ENCODE results near the gene AGK. TPM values are rescaled to one million over a fixed set of nuclear protein-coding genes. Genes with fewer than 3 reads are reported as not detected.
"Not testable (repeated sequence)": the region's sequence is repeated elsewhere in the genome, so short reads cannot be mapped to it uniquely, and the experiment has no call there.

AGK gene
- total RNA-seq, 1 donor from 2014 or later: 20.7 TPM

DNA sequence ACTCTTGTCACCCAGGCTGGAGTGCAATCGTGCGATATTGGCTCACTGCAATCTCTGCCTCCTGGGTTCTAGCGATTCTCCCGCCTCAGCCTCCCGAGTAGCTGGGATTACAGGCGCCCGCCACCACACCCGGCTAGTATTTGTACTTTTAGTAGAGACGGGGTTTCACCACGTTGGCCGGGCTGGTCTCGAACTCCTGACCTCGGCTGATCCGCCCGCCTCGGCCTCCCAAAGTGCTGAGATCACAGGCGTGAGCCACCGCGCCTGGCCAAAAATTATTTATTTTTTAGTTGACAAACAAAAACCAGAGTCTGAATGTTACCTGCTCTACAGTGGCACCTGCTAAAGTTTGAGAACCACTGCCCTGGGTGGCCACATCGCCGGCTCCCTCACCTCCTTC is 96.5 kb downstream of the AGK start:
- DNase-seq (ENCODE audit: low spot score): not testable (repeated sequence)

- DNase-seq (ENCODE audit: low spot score): no peak
Measured at GRCh38 chr7:141648276-141649114, 97.3 kb downstream of the AGK start.

DNA sequence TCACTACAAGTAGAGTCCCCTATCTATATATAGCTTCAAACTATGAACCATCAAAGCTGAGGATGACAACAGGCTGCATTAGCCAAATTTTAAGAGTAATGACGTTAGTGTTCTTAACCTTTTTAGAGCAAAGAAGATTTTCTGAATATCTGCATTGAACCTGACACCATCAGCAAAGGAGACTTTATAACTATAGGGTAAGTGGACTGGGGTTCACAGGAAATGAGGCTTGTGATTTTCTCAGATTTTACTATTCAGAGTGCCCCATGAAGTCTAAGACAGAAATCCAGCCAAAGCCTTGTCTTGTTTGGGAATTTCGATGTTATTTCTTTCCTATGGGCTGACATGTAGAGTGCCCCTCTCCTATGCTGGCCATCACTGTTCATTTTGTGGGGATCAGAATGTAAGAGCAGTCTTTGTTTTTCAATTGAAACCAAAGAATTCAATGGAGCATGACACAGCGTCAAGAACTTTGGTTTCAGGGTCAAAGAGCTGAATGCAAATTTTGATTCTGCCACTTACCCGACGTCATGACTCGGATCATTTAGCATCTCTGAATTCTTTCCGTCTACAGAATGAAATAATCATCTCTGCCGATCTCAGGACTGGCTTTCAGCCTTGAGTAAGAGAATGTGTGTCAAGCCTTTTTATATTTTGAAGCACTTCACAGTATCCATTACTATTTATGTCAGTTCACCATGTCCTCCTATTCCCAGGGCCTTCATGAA is 98.1 kb downstream of the AGK start:
- no peak for DNase-seq (ENCODE audit: low spot score)

DNA sequence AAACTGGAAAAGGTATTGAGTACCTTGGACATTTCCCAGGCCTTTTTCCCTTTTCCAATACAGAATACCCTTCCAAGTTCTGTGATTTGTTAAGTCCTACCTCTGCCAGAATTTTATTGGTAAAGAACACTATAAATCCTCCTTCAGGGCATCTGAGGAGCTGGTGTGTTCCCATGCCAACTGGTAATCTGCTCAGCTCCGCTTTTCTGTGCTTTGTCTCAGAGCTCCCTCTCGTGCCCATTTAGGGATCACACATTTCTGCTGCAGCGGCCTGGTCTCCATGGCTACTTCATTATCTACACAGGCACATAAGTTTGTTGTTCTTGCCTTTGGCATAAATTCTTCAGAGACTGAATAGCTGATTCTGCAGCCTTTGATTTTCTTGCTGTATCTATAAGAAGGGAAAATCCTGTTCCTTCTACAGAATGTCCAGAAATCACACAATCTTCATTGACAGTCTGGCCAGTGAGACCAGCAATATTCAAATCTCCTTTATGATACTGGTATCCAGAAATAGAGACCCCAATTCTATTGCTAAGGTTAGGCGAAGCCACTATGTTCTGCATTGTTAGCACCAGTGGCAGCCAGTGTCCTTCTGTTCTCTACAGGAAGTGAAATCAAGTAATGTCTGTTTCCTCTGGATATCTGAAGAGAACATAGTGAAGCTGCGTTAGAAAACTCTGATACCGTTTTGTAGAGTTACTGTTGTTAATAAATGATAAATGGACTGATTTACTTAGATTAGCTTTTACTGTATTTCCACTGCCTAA is 98.8 kb downstream of the AGK start:
- peak; percentile 57 for DNase-seq (ENCODE audit: low spot score)

DNA sequence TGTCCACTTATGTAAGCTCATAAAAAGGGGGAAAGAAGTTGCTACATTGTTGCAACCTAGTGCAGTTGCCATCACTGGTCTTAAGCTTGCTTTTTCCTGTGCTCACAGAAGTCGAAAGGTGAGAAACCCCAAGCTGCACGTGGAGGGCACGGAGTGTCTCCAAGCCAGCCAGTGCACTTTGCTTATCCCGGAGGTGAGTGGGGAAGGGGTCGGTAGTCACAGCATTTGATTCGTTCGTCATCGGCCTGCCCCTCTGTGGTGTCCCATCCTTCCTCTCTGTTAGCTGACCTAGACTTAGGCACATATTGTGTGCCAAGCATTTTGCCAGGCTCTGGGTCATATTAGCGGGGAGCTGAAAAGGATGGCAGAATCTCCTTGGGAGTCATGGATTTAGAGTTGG is 100.2 kb downstream of the AGK start:
- no peak for DNase-seq (ENCODE audit: low spot score)

GRCh38 chr7:141652691-141653090 is 101.5 kb downstream of the AGK start:
- DNase-seq (ENCODE audit: low spot score): no peak

GRCh38 chr7:141654551-141654950 is 103.3 kb downstream of the AGK start:
- peak; percentile 72 for DNase-seq (ENCODE audit: low spot score)

DNA sequence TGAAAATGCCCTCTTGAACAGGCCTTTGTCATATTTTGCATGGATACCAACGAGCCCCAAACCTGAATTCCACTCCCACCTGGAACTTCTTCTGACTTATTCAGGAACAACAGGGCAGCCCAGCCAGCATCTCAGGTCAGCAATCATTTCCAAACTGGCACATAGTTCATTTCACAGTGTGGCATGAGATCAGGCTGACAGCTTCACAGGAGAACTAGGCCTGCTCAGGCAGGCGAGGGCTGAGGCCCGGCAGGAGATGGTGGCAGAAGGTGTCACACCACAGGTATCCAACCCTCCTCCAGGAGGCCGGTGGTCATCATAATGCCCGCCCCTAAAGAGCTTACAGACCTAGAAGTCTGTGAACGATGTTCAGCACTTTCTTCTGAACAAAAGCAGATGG is 108.3 kb downstream of the AGK start:
- no peak for DNase-seq (ENCODE audit: low spot score)

- DNase-seq (ENCODE audit: low spot score): no peak
Measured at GRCh38 chr7:141660259-141660658, 109.0 kb downstream of the AGK start.

DNA sequence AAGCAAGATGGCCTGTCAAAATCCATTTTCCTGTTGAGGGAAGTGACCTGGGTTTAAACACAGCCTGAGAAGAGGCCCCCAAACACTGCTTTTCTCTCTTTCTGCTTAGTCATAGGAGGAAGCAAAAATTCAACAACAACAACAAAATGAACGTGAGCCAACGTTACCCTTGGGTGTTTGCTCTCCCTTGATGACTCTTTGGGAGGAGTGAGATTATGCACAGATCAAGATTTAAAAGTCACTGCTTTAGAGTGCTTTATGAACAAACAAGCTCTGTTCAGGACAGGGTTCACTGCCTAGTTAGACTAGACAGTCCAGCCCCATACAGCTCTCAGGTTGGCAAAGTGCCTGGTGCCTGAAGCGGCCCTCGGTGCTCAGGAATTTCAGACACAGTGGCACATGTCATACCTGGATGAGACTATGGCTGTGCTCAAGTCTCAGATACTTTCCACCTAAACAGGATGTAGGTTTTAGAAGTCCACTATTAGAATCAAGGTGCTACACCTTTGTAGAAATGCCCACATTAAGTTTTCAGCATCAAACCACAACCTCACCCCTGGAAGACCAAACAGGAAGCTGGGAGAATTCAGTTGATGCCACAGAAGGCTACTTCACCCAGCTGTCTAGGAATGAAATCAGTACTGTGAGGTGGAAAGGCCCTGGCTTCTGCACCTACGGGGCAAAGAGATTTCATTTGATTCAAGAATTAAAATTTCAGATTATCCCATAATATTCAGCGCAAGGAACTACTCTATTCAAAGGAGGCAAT is 112.1 kb downstream of the AGK start:
- peak; percentile 44 for DNase-seq (ENCODE audit: low spot score)

- peak; percentile 51 for DNase-seq (ENCODE audit: low spot score)
Measured at GRCh38 chr7:141664450-141664849, 113.2 kb downstream of the AGK start.

- no peak for DNase-seq (ENCODE audit: low spot score)
Measured at GRCh38 chr7:141665208-141666035, 114.2 kb downstream of the AGK start.

- DNase-seq (ENCODE audit: low spot score): no peak
Measured at GRCh38 chr7:141666071-141666470, 114.9 kb downstream of the AGK start.

GRCh38 chr7:141668853-141669252 is 117.6 kb downstream of the AGK start:
- no peak for DNase-seq (ENCODE audit: low spot score)

DNA sequence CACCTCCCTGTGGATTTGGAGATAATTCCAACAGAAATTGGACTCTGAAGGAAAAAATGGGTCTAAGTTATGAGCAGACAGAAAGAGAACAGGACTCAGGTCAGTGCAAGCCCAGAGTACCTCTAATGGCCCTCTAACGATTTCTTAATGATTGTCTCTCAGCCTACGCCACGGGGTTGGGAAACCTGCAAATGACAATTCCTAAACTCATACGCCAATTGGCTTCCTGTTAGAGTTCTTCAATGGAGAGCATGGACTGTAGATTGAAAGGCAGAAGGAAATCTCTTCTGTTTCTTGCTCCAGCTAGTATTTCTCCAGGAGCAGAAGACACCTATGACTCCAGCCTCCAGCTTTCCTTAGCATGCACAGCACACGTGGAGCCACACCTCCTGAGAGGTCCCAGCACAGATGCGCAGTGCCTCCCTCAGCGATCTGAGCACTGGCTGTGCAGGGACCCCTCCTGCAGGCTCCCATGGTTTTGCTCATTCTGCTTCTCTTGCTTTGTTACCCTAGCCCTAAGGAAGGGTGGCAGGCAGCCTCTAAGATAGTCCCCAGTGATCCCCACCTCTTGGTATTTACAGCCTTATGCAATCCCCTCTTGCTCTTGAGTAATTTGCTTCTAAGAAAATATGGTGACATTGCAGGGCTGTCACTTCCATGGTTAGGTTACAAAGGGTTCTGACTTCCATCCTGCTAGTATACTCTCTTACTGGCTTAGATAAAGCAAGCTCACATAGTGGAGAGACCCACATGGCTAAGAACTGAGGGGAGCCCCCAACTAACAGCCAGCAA is 120.7 kb downstream of the AGK start:
- DNase-seq (ENCODE audit: low spot score): no peak

DNA sequence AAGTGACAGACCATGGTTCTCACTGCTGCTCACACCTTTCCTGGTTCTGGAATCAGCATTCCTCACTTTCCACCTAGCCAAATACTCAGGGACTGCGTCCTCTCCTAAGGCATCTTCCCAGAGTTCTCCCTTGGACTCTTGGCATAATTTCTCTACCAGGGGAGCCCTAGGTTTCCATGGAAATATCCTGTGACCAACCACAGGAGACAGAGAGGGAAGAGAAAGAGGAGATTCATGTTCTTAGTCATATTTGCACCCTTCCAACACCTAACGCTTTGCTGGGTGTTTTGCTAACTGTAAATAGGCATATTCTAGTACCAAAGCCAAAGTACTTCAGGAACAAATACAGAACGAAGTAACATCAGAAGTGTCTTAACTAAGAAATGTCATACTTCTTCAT is 122.1 kb downstream of the AGK start:
- DNase-seq (ENCODE audit: low spot score): no peak

- no peak for DNase-seq (ENCODE audit: low spot score)
Measured at GRCh38 chr7:141674171-141674671, 123.0 kb downstream of the AGK start.

DNA sequence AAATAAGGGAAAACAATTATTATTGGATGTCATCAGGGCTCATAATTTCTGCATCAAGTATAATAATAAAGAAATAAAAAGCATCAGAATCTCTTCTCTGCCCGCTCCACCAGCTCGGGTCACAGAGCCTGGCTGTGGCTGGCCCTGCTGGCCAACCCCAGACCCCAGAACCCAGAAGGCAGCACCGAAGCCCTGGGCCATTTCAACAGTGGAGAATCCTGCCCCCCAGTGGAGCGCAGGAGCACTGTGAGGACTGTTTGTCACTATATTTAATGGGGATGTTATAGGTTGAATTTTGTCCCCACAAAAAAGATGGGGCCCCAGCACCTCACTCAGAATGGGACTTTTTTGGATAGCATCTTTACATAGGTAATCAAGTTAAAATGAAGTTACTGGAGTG is 123.5 kb downstream of the AGK start:
- DNase-seq (ENCODE audit: low spot score): no peak

- DNase-seq (ENCODE audit: low spot score): no peak
Measured at GRCh38 chr7:141675436-141676215, 124.4 kb downstream of the AGK start.

Measured in mucosa of gallbladder (tissue), 1 donor.